GM10847 (cell line): Measurements from ENCODE around the gene TBX2.

Source experiments
- POLR2A ChIP-seq: IDR thresholded peaks from 2 replicates; pipeline ENCODE4 v1.6.1; 2011; ENCODE audit not compliant: insufficient read length; ENCODE audit errors: extremely low read depth

TBX2 gene

DNA sequence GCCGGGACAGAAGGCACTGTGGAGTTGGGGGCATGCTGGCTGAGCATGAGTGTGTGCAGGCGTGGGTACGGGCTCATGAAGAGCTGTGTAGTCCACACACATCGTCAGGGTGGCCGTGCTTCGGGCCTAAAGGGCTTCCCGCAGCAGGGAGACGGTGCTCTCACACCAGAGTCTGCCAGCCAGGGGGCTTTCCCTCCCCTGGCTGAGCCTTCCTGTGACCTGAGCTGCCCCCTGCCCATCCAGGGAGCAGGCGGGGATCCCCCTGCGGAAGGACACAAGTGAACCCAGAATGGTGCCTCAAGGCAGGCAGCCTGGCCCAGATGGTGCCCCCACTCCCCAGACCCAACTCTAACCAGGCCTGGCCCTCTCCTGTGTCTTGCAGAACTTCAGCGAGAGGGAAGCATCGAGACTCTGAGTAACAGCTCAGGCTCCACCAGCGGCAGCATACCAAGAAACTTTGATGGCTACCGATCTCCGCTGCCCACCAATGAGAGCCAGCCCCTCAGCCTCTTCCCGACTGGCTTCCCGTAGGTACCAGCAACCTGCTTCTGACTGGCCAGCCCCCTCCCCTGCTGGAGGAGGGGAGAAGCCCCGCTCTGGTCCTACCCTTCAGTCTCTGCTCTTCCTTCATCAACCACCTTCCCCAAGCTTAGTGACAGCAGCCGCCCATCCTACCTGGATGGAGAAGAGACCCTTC is 7.9 kb upstream of the TBX2 start:
- no peak for TF ChIP-seq POLR2A

DNA sequence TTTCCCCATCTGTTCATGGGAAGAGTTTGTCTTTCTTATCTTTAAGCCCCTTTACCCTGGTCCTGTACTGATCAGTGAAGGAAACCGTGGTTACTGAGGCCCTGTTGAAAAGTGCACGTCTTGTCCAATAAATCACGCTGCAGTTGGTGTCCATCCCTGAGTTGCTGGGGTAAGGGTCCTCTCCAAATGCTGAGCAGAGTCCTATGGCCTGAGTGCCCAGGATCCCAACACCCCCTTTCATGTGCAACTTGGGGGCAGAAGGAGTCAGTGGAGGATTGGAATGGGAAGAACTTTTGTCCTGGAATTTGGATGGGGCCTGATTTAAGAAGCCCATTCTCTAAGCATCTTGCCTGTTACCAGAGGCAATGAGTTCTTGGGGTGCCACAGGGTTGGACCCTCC is 7.0 kb upstream of the TBX2 start:
- no peak for TF ChIP-seq POLR2A

DNA sequence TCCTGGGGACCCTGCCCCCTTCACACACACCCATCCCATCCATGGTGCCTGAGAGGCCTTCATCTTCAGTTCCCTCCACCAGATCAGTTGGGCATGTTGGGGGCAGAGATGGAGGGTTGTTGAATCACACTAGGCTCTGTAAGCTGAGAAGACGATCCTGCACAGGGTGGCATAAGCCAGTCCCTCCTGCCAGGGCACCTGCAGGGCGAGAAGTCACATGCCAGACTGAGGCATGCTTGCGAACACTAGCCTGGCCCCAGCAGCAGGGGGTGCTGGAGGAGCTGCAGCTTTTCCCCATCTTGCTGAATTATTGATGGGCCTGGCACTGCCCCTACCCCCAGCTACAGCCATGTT is 6.1 kb upstream of the TBX2 start:
- TF ChIP-seq POLR2A: no peak

DNA sequence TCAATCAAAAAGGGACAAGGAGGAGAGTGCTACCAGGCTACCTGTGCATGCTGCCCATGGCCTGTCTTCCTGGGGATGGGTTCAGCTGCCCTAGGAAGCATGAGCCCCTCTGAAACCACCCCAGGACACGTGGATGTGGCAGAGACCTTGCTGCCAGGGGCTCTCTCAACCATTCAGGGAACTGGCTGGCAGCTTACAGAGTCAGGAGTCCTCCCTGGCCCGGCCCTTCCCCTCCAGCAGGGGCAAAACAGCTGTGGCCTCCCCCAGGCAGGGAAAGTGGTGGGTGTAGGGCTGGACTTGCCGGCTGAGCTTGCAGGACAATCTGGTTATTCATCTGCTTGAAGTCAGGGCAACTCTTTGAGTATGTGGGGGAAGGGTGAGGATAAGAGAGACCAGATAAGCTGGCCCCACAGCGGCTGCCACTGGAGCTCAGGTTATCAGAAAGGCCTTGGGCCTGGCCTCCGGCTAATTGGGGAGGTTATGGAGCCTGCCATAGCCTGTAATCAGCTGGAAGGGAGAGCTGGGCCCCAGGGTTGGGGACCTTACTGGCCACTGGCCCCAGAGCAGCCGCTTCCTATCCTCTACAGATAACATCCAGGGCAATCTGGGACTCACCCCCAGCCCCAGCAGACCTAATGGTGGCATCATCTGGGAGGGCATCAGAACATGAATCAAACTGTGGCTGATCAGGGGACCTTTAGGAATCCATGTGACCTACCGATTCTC is 5.6 kb upstream of the TBX2 start:
- no peak for TF ChIP-seq POLR2A

DNA sequence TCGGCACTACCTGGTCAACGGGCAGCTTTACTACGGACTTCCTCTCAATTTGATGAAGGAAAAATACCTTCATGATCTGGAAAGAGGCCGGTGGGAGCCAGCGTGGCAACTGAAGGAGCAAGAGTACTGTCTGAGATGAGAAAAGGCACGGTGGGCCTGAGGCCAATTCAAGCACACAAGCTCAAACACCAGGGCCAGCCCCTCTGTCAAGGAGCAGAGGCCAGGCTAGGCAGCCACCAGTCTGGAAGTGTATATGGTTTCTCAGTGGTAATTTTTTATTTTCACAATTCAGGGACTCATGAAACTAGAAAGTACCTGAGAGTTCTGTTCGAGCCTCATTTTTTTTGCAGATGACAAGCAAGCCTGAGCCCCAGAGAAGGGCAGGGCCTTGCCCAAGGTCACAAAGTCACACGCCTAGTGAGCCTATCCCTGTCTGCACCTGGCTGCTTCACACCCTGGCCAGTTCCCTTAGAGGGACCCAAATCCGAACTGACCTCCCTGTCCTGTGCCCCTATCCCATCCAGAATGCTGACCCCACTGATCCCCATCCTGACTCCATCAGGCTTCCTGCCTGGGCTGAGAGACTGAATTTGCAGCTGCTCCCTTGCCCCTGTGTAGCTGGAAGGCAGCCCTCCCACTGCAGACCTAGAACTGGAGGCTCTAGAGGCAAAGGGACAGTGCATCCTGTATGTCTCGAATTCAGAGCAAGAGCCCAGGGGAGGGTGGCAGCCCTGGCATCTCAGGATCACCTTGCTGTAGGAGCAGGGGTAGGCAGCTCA is 4.8 kb upstream of the TBX2 start:
- TF ChIP-seq POLR2A: no peak

DNA sequence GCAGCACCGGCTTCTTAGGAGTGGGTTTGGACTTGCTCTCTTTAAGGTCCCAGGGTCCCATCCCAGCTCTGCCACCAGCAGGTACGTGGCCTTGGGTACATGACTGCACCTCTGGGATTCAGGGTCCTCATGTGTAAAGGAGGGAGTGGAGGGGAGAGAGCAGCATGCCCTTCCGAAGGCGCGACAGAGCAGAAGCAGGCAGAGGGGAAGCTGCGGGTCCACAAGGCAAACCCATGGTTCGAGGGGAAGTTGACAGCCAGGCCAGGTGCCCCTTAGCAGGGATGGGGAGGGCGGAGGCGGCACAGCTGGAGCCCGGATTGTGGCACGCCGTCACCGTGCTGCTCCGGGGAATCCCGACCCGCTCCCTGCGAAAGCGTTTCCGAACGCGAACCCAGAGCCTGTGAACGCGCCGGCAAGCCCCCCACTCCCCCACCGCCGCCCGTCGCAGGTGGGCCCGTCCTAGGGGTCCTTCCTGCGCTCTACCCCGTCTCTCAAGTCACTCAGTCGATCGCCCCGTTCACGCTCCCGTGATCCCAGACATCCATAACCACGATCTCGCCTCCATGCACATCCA is 4.1 kb upstream of the TBX2 start:
- no peak for TF ChIP-seq POLR2A

DNA sequence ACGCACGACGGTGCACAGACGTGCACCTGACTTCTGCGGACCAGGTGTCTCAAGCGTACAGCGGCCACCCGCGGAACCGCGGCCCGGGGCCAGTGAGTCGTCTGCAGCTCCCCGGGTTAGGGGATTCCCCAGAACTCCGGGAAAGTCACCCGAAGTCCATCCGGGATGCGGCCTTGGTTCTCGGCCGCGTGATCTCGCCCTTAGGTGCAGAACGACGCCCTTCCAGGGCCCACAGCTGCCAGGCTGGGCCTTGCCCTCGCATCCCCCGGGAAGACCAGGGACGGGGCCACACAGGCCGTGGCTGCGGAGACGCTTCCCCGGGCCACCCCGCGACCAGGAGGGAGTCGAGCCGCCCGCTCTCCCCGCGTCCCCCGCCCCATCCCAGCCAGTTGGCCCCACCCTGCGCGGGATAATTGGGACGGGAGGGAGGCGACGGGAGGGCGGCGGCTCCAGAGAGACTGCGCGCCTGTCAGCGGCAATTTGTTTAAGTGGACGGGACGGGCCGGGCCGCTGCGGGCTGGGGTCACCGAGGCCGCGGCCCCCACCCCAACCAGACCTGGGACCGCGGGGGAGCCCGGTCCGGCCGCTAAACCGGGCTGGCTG is 3.6 kb upstream of the TBX2 start:
- TF ChIP-seq POLR2A: no peak

DNA sequence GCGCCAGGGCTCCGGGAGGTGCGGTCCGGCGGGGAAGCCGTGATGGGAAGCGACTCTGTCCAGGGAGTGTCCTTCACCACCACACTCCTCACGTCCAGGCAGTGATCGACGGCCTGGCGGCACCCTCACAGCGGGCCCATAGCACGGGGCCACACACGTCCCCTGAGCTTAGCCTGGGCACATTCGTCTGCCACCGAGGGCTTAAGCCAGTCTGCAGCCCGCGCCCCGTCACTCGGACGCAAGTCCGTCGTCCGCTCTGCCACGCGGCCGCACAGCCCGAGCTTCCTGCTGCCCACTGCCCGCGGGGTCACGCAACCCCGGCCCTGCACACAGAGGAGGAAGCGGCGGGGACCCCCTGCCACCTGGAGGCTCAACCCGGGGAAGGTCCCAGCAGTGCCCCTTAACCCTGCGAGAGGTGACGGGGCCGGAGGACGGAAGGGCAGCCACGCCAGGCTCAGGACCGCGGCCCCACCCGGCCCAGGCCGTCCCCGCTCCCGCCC is 3.0 kb upstream of the TBX2 start:
- TF ChIP-seq POLR2A: no peak

DNA sequence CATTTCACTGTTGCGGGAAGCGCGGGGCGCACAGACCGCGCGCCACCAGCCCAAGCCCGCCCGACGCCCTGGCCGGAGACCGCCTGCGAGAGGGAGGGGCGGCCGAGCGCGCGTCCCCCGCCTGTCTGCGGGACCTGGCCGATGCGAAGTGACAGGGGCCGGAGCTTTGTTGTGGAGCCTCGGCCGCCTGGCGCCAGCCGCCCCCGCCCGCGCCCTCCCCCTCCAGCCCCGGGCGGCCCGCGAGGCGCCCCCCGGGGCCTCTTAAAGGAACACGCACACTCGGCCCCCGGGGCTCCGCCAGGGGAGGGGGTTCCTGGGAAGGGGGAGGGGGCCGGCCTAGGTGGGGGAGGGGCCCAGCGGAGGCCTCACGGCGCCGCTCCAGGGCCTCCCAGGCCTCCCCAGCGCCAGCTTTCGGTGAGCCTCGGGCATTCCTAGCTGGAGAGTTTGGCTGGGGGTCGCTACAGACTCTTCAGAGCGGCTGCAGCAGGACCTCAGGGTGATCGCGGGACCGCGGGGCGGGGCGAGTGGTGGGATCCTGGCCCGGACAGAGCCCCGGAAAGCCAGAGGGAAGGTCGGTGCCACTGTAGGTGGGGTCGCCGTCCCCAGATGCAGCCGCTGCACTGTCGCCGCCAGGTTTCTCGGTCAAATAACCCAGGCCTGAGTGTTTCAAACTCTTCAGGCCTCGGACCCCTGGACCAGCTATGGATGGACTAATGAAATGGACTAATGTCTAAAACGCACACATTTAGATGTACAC is 2.4 kb upstream of the TBX2 start:
- TF ChIP-seq POLR2A: no peak

DNA sequence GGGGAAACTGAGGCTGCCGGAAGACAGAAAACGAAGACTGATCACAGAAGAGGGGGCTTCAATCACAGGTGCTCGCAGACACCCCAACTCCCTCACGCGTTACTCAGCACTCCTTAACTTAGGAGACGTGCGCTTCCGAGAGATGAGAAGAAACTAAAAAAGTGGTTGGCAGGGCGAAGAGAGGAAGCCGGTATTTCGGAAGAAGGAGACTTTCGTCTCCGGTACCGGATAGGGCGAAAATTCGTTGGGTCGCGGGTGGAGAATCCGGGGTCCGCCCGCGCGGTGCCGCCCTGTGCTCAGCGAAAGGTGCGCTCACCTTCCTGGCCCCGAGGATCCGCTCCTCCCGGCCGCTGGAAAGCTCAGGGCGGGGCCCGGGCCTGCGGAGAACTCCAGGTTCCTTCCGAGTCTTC is 917 bp upstream of the TBX2 start:
- TF ChIP-seq POLR2A: no peak

DNA sequence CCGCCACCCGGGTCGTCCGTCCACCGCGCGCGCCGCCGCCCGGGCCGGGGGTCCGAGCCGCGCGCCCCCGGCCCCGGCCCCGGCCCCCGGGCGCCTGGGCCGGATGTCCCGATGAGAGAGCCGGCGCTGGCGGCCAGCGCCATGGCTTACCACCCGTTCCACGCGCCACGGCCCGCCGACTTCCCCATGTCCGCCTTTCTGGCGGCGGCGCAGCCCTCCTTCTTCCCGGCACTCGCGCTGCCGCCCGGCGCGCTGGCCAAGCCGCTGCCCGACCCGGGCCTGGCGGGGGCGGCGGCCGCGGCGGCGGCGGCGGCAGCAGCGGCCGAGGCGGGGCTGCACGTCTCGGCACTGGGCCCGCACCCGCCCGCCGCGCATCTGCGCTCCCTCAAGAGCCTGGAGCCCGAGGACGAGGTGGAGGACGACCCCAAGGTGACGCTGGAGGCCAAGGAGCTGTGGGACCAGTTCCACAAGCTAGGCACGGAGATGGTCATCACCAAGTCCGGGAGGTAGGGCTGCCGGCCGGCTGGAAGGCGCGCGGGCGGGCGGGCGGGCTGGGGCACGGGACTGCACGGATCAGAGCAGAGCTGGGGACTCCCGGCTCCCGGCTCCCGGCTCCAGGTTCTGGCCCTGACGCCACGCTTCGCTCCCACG is 548 bp downstream of the TBX2 start:
- TF ChIP-seq POLR2A: no peak

DNA sequence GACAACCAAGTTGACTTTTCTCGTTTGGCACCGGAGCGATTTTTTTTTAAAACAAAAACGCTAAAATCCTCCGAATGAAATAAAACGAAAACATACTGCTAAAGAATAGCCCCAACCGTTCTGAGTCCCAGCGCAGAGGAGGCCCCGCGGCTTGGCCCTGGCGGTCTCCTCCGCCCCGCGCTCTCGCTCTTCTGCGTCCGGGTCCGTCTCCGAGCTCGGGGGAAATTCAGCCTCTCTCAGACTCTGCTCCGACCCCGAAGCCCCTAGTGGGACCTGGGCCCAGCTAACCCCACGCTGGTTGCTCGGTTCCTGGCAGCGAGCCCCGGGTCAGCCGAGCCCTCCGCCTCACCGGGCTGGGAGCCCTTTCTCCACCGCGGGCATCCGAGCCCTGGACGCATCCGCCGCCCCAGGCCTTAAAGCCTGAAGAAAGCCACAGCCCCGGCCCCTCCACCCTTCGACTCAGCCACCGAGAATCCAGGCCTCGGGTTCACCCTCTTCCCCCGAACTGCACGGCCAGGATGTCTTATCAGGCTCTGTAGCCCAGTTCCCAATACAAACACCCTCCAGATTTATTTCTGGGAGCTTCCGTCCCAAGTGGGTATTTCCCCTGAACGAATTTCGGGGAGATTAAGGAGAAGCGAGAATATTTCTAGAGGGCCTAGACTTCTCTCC is 1.2 kb downstream of the TBX2 start:
- no peak for TF ChIP-seq POLR2A

DNA sequence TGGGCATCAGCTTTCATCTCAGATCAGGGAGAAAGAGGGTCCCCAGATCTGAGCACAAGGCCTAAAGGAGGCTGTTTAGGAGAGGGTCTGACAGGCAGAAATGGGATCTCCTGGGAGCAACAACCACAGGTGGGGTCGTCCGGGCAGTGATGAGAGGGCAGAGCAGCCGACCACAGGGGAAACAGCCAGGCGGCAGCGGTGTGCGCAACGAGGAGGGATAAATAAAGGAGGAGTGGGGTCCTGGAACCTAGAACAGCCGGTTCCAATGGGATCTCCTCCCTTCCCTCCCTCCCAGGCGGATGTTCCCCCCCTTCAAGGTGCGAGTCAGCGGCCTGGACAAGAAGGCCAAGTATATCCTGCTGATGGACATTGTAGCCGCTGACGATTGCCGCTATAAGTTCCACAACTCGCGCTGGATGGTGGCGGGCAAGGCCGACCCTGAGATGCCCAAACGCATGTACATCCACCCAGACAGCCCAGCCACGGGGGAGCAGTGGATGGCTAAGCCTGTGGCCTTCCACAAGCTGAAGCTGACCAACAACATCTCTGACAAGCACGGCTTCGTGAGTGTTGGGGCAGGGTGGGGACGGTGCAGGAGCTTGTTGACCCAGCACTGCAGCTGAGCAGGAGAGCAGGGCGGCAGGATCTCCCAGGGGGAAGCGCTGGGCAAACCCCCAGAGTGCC is 1.9 kb downstream of the TBX2 start:
- no peak for TF ChIP-seq POLR2A
